Measurements from ENCODE around the gene FANCC. TPM values are rescaled to one million over a fixed set of nuclear protein-coding genes. Genes with fewer than 3 reads are reported as not detected.

Gene FANCC
- total and polyA plus RNA-seq, 2 of the 4 experiments (the other 2 are of a cell fraction) = 4.7 to 6.3 TPM

GRCh38 chr9:95091601-95092261, 225.8 kb downstream of the FANCC start:
- Histone ChIP-seq H3K9me1 (ENCODE audit: insufficient read depth, low read length) (peaks cover 23% of the 10 kb centered on the region; the same call in 1 of the 2 replicates), H3K79me1 (ENCODE audit: low read depth in 1 of 2, low read length in 2 of 2) (peaks cover 9 to 51% of the 10 kb centered on the region in 2 experiments; a peak in 3 of 4 replicates), H3K9me3 (ENCODE audit: control insufficient read depth, insufficient read depth, low read length) (no peaks in the 10 kb centered on the region), H2BK120ac (ENCODE audit: low read depth, low read length) (no peak overlapping the region), H3K4me3 (ENCODE audit: insufficient read depth, low read depth, low read length) (no peak overlapping the region), H3K27ac (ENCODE audit: insufficient read depth, low read length) (no peak overlapping the region), H3K4ac (ENCODE audit: low read depth, low read length) (peak overlapping the region; percentile 26), H3K56ac (ENCODE audit: extremely low read depth, insufficient read depth, low read length) (no peak overlapping the region), H3K9ac (ENCODE audit: low read depth, low read length) (no peak overlapping the region), H3K27me3 (ENCODE audit: control insufficient read depth, insufficient read depth, low read length) (no peaks in the 10 kb centered on the region), H4K5ac (ENCODE audit: low read depth, low read length) (no peak overlapping the region), H3K18ac (ENCODE audit: low read depth, low read length) (no peak overlapping the region), H3K23ac (ENCODE audit: low read depth, low read length) (peak overlapping the region; percentile 24; the same call in 1 of the 2 replicates), H2AK9ac (replicated peaks; ENCODE audit: low read depth, low read length, poor library complexity) (peak overlapping the region; percentile 33), H2BK20ac (ENCODE audit: low read depth, low read length) (no peak overlapping the region), H4K8ac (ENCODE audit: low read depth in 2 of 2, low read length in 2 of 2) (peak overlapping the region in 1 of 2 experiments; percentile 17; a peak in 1 of 4 replicates), H3K4me1 (ENCODE audit: control insufficient read depth, insufficient read depth, low read length) (peaks cover 22% of the 10 kb centered on the region), H3K4me2 (ENCODE audit: low read depth, low read length) (no peak overlapping the region), H2BK5ac (ENCODE audit: low read depth, low read length, poor library complexity, severe bottlenecking) (no peak overlapping the region), H3K14ac (replicated peaks; ENCODE audit: low read depth, low read length) (peak overlapping the region; percentile 31), H2AK5ac (ENCODE audit: low read depth, low read length) (peak overlapping the region; percentile 13; the same call in 1 of the 2 replicates), H2BK15ac (ENCODE audit: low read depth, low read length) (no peak overlapping the region), H4K20me1 (ENCODE audit: insufficient read depth, low read length) (peaks cover 17% of the 10 kb centered on the region), H3K36me3 (ENCODE audit: control insufficient read depth, insufficient read depth, low read length) (peaks cover 30% of the 10 kb centered on the region), H4K91ac (ENCODE audit: insufficient read depth, low read depth, low read length) (no peak overlapping the region; the same call in 1 of the 2 replicates), H2AFZ (replicated peaks; ENCODE audit: low read length, poor library complexity) (no peak overlapping the region)
- ChIA-PET CTCF (no interaction called here), POLR2A (ENCODE audit: unreplicated experiment) (no interaction called here)
- peak; percentile 48 for ATAC-seq (ENCODE audit: low read depth)
- intact Hi-C loops (cut with micrococcal nuclease) (no loop called here), dilution Hi-C loops (cut with HindIII; ENCODE audit: low sequenced_read_pairs, unreplicated experiment) (no loop called here), in situ Hi-C loops (cut with MboI; ENCODE audit: low sequenced_read_pairs) (no loop called here)
- DNase-seq = peak; percentile 53
- WGBS, 2 experiments (ENCODE audit: extremely low coverage in 2 of 2, insufficient read length in 1 of 2) = 20% methylated on average over 4 of the region's 12 CpGs; no CpG with 5 or more reads in 1 of the 2 experiments
- no TSS peak for BruUV-seq (replicated peaks)
- TF ChIP-seq MAZ (IDR thresholded peaks at IDR 0.05; ENCODE audit: borderline replicate concordance, low read depth, low read length) (peak; percentile 27; the same call in 1 of the 2 replicates), ELK1 (IDR thresholded peaks at IDR 0.05; ENCODE audit: borderline replicate concordance, low read depth, low read length) (no peak), FOS (IDR thresholded peaks at IDR 0.05; ENCODE audit: low read depth, low read length) (no peak), MAFK (IDR thresholded peaks at IDR 0.05; ENCODE audit: low read depth, low read length) (no peak), CEBPB (IDR thresholded peaks at IDR 0.05; ENCODE audit: low read depth, low read length) (no peak), CHD1 (IDR thresholded peaks at IDR 0.05; ENCODE audit: low read depth, low read length) (no peak), RAD21 (IDR thresholded peaks at IDR 0.05; ENCODE audit: low read length) (no peak), NFE2L2 (IDR thresholded peaks at IDR 0.05; ENCODE audit: low read depth, low read length) (no peak), MXI1 (IDR thresholded peaks at IDR 0.05; ENCODE audit: borderline replicate concordance, low read depth, low read length) (no peak), SMC3 (IDR thresholded peaks at IDR 0.05; ENCODE audit: low read depth, low read length) (no peak), CTCF (conservative IDR thresholded peaks at IDR 0.05; ENCODE audit: low read depth, low read length) (no peak), BHLHE40 (IDR thresholded peaks at IDR 0.05; ENCODE audit: low read depth, low read length) (peak; percentile 78), RFX5 (IDR thresholded peaks at IDR 0.05; ENCODE audit: low read depth, low read length) (no peak), USF2 (IDR thresholded peaks at IDR 0.05; ENCODE audit: low read depth, low read length) (no peak), RCOR1 (IDR thresholded peaks at IDR 0.05; ENCODE audit: insufficient replicate concordance, low read length) (peak; percentile 39)

Measured in IMR-90 (cell line).